AG04450 (cell line): ENCODE results near the gene PXDN. TPM values are rescaled to one million over a fixed set of nuclear protein-coding genes. Genes with fewer than 3 reads are reported as not detected.

ENCODE experiments used
- CTCF ChIA-PET: fragments of 300-600, 350-600 bp; formaldehyde crosslinking; extraction: SDS; loops from one replicate; lab custom pipeline; 2022; ENCODE audit warnings: antibody characterized with exemption, inconsistent platforms; lab: Charles Lee
- POLR2A ChIA-PET: fragments of 350-600 bp; formaldehyde crosslinking; extraction: SDS; loops from one replicate; lab custom pipeline; 2021; ENCODE audit warnings: antibody characterized with exemption, inconsistent platforms; lab: Yijun Ruan, JAX
- DNase-seq: peaks from one replicate; pipeline ENCODE4 v3.0.0-alpha.2; 2011; ENCODE audit warnings: low read depth, low spot score
- H3K27ac ChIP-seq: one replicate; pipeline ENCODE4 v1.5.1; 2012; ENCODE audit warnings: low read depth, low read length, control low read depth
- H3K27me3 ChIP-seq: one replicate; pipeline ENCODE4 v1.6.0; 2012; ENCODE audit warnings: low read length; ENCODE audit not compliant: control insufficient read depth, insufficient read depth
- H3K4me3 ChIP-seq: 2 replicates; pipeline ENCODE4 v1.5.1; 2011; ENCODE audit warnings: mild to moderate bottlenecking, low read depth, low read length, control low read depth
- H3K9me3 ChIP-seq: 2 replicates; pipeline ENCODE4 v1.5.1; 2012; ENCODE audit warnings: low read length; ENCODE audit not compliant: control insufficient read depth, insufficient read depth
- polyA plus RNA-seq: library from polyadenylated mRNA; depleted of rRNA; stranded (reverse); fragments of >200 nt; gene quantifications from 2 replicates; pipeline ENCODE4 v1.2.3, GENCODE V29; 2011
- TF ChIP-seq, protein P1 (sequence below): IDR thresholded peaks from 2 replicates; pipeline ENCODE4 v1.5.1; 2011; ENCODE audit warnings: low read depth, low read length, control low read depth, inconsistent platforms

The PXDN gene
- polyA plus RNA-seq, 1 experiment, result 271 TPM

DNA sequence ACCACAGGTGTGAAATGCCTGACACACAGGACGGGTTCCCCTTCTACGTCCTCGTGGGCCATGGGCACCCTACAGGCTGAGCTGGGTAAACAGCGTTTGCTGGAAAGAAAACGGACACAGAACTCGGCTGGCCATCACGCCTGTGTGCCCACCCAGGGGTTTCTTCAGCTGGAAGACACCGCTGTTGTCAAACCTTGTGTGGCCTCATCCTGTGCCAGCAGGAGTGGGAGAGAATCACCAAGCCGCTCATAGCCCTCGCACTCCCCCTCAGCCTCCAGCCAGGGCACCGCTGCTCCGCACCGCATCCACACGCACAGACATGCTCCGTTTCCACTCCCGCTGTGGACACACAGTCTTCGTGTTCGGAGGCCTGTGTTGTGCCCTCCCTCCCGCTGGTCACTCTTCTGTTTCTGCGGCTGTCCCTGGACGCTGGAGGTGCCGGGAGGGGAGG, 161.4 kb downstream of the PXDN start:
- Histone ChIP-seq H3K9me3 (peaks cover 5% of the 10 kb centered on the region; the same call in 1 of the 2 replicates), H3K27ac (no peak overlapping the region), H3K4me3 (no peak overlapping the region), H3K27me3 (peaks cover 7% of the 10 kb centered on the region)
- ChIA-PET CTCF (interaction anchor here (0.9 kb wide), 1 partner anchor 1292 kb away, joined by 4 read pairs; no protein-coding TSS in a partner anchor), POLR2A (interaction anchor here (1.0 kb wide), 1 partner anchor 11 kb away, joined by 5 read pairs; no protein-coding TSS in a partner anchor)
- TF ChIP-seq, protein P1, sequence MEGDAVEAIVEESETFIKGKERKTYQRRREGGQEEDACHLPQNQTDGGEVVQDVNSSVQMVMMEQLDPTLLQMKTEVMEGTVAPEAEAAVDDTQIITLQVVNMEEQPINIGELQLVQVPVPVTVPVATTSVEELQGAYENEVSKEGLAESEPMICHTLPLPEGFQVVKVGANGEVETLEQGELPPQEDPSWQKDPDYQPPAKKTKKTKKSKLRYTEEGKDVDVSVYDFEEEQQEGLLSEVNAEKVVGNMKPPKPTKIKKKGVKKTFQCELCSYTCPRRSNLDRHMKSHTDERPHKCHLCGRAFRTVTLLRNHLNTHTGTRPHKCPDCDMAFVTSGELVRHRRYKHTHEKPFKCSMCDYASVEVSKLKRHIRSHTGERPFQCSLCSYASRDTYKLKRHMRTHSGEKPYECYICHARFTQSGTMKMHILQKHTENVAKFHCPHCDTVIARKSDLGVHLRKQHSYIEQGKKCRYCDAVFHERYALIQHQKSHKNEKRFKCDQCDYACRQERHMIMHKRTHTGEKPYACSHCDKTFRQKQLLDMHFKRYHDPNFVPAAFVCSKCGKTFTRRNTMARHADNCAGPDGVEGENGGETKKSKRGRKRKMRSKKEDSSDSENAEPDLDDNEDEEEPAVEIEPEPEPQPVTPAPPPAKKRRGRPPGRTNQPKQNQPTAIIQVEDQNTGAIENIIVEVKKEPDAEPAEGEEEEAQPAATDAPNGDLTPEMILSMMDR, result no peak
- no peak for DNase-seq

DNA sequence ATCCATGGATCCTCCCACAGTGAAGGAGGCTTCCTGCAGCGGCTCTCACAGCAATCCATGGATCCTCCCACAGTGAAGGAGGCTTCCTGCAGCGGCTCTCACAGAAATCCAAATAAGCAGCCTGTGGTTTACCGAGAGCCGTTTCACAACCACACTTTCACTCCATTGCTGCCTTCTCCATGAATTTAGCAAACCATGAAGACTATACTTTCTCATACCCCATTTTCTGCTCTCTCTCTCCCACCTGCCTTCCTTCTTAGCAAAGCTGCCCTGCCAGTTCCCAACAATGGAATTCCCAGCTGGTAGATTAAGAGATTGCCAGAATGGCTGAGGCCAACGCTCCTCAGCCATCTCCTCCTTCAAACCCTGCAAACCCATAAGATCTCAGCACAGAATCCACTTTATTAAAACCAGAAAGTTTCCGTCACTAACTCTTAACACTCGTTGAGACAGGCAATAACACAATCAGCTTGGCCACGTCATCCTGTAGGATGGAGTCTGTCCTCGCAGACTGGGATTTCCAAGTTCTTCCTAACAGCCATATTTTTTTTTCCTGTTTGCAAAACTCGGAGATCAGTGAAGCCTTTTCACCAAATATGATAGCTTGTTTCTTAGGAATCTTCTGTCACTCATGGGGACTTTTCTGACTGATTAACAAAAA, 162.2 kb downstream of the PXDN start:
- POLR2A ChIA-PET, result interaction anchor here (1.0 kb wide), 1 partner anchor 12 kb away, joined by 5 read pairs; no protein-coding TSS in a partner anchor
- no peak for DNase-seq
- H3K4me3 ChIP-seq, result no peak overlapping the region
- H3K27ac ChIP-seq, result no peak overlapping the region
- H3K27me3 ChIP-seq, result peaks cover 7% of the 10 kb centered on the region
- CTCF ChIA-PET, result interaction anchor here (0.7 to 0.9 kb wide), 2 partner anchors 48 to 1292 kb away, joined by 3 to 4 read pairs; no protein-coding TSS in a partner anchor
- TF ChIP-seq, protein P1, result no peak
- peaks cover 5% of the 10 kb centered on the region; the same call in 1 of the 2 replicates for H3K9me3 ChIP-seq
